B cell (primary cell): Measurements from ENCODE around the gene PRPF19. TPM values are rescaled to one million over a fixed set of nuclear protein-coding genes. Genes with fewer than 3 reads are reported as not detected.

ENCODE experiments used
- ATAC-seq: fragments of 200-7000 bp; cut with Tn5 transposase; one replicate; pipeline ENCODE4 v1.10.0; 2021; ENCODE audit warnings: low read depth, mild to moderate bottlenecking, moderate number of reproducible peaks, moderate library complexity
- CTCF ChIA-PET: fragments of 350-600 bp; sonication (Branson Sonifier 250); formaldehyde crosslinking; loops from one replicate; lab custom pipeline; 2021; ENCODE audit warnings: antibody characterized with exemption, inconsistent platforms; lab: Charles Lee
- POLR2A ChIA-PET: fragments of 350-600 bp; sonication (Branson Sonifier 250); formaldehyde crosslinking; loops from one replicate; lab custom pipeline; 2021; ENCODE audit warnings: antibody characterized with exemption; lab: Charles Lee
- DNase-seq: peaks from one replicate; pipeline ENCODE4 v3.0.0; 2013
- H2AFZ ChIP-seq: 2 replicates; pipeline ENCODE4 v1.6.1; 2012; ENCODE audit warnings: mild to moderate bottlenecking, low read depth, low read length; ENCODE audit not compliant: insufficient read depth, poor library complexity, severe bottlenecking
- H3K27ac ChIP-seq, 2 donors: 1 replicate in 1 of 2; 2 replicates in 1 of 2; pipeline ENCODE4 v1.5.1; 2012 to 2013; ENCODE audit warnings: low read length in 2 of 2, mild to moderate bottlenecking in 2 of 2, moderate library complexity in 1 of 2
- H3K27me3 ChIP-seq, 4 experiments: fragments of 200-600 bp in 1 of 4; sonication (generic) in 1 of 4; replicated peaks in 1 of 4; 1 replicate in 2 of 4; 2 replicates in 2 of 4; pipeline versions ENCODE4 v1.6.1 to v1.7.0; 2013 to 2016; ENCODE audit warnings: low read length in 3 of 4, mild to moderate bottlenecking in 2 of 4, mixed read lengths in 1 of 4, moderate library complexity in 1 of 4; ENCODE audit not compliant: insufficient read depth in 4 of 4, control insufficient read depth in 3 of 4; ENCODE audit errors: control extremely low read depth in 1 of 4
- H3K36me3 ChIP-seq, 2 experiments: replicated peaks in 1 of 2; 1 replicate in 1 of 2; 2 replicates in 1 of 2; pipeline versions ENCODE4 v1.6.1 to v1.7.1; 2013; ENCODE audit warnings: low read length in 1 of 2; ENCODE audit not compliant: insufficient read depth in 2 of 2, control insufficient read depth in 1 of 2; ENCODE audit errors: control extremely low read depth in 1 of 2, extremely low read depth in 1 of 2
- H3K4me1 ChIP-seq, 2 donors: fragments of 200-600 bp in 1 of 2; sonication (generic) in 1 of 2; 1 replicate in 1 of 2; 2 replicates in 1 of 2; pipeline versions ENCODE4 v1.5.1 to v1.6.1; 2013 to 2017; ENCODE audit warnings: low read length in 2 of 2; ENCODE audit not compliant: control insufficient read depth in 2 of 2, insufficient read depth in 2 of 2
- H3K4me2 ChIP-seq: replicated peaks from 2 replicates; pipeline ENCODE3; 2012; ENCODE audit warnings: mild to moderate bottlenecking, low read depth, low read length; ENCODE audit not compliant: poor library complexity, severe bottlenecking
- H3K4me3 ChIP-seq, 5 experiments: fragments of 200-600 bp in 1 of 5; sonication (generic) in 1 of 5; 1 replicate in 3 of 5; 2 replicates in 2 of 5; pipeline versions ENCODE4 v1.5.1 to v1.7.0; 2011 to 2016; ENCODE audit warnings: low read length in 4 of 5, mild to moderate bottlenecking in 4 of 5, low read depth in 2 of 5, control low read depth in 1 of 5, moderate library complexity in 1 of 5; ENCODE audit not compliant: insufficient read depth in 1 of 5; ENCODE audit errors: control extremely low read depth in 1 of 5, extremely low read depth in 1 of 5
- H3K79me2 ChIP-seq: fragments of 200-600 bp; sonication (generic); one replicate; pipeline ENCODE4 v1.6.0; 2016; ENCODE audit warnings: low read length; ENCODE audit not compliant: control insufficient read depth, insufficient read depth
- H3K9ac ChIP-seq: fragments of 200-600 bp; sonication (generic); 2 replicates; pipeline ENCODE4 v1.6.1; 2017; ENCODE audit warnings: mild to moderate bottlenecking, low read length, moderate library complexity
- H3K9me3 ChIP-seq, 3 donors: one replicate each; pipeline versions ENCODE4 v1.6.1 to v1.7.1; 2013; ENCODE audit warnings: low read length in 2 of 3; ENCODE audit not compliant: control insufficient read depth in 2 of 3, insufficient read depth in 1 of 3; ENCODE audit errors: control extremely low read depth in 1 of 3
- H4K20me1 ChIP-seq: 2 replicates; pipeline ENCODE4 v1.6.0; 2012; ENCODE audit warnings: mild to moderate bottlenecking, low read length; ENCODE audit not compliant: insufficient read depth, control insufficient read depth, poor library complexity, severe bottlenecking
- H3K27ac Mint-ChIP-seq: one replicate; pipeline ENCODE4 v1.8.0; 2021; ENCODE audit warnings: mixed read lengths
- H3K27me3 Mint-ChIP-seq: one replicate; pipeline ENCODE4 v1.8.0; 2021; ENCODE audit warnings: mixed read lengths
- H3K4me1 Mint-ChIP-seq: one replicate; pipeline ENCODE4 v1.8.0; 2021; ENCODE audit warnings: mixed read lengths
- H3K4me3 Mint-ChIP-seq: one replicate; pipeline ENCODE4 v1.8.0; 2021; ENCODE audit warnings: mixed read lengths
- H3K9me3 Mint-ChIP-seq: one replicate; pipeline ENCODE4 v1.8.0; 2022; ENCODE audit warnings: mixed read lengths; ENCODE audit not compliant: insufficient read depth
- EZH2 ChIP-seq: IDR thresholded peaks from 2 replicates; pipeline ENCODE4 v1.6.1; 2012; ENCODE audit warnings: borderline replicate concordance, low read depth, mild to moderate bottlenecking, moderate library complexity, low read length; ENCODE audit not compliant: insufficient read depth, poor library complexity, severe bottlenecking
- WGBS: methylation state at CpG from one replicate; pipeline ENCODE4 v1.1.5; 2013; ENCODE audit warnings: missing lambda C conversion rate; ENCODE audit not compliant: insufficient coverage; 5-methylcytosine and 5-hydroxymethylcytosine counted together
- intact Hi-C: fragments of 100-400 bp; cut with micrococcal nuclease; formaldehyde crosslinking; loops from one replicate; pipeline ENCODE4 v1.10.0; 2022
- polyA plus RNA-seq: library from polyadenylated mRNA; depleted of rRNA; stranded (reverse); fragments of >200 nt; gene quantifications from 2 replicates; pipeline ENCODE4 v1.2.3, GENCODE V29; 2012
- total RNA-seq, 2 donors: library from RNA; stranded (reverse); fragments of 120-200 nt in 1 of 2; gene quantifications; 1 replicate in 1 of 2; 2 replicates in 1 of 2; pipeline versions ENCODE4 v1.2.3 to v1.2.4, GENCODE V29; 2013 to 2022
- TF ChIP-seq, protein P1 (sequence below): fragments of 200-600 bp; IDR thresholded peaks from one replicate; pipeline ENCODE4 v1.8.0; 2022; ENCODE audit warnings: antibody characterized with exemption, mild to moderate bottlenecking

The PRPF19 gene
- total and polyA plus RNA-seq, 2 donors (not counting 1 experiment from before 2014, with no cell fraction given) = 41.8 to 89.9 TPM

DNA sequence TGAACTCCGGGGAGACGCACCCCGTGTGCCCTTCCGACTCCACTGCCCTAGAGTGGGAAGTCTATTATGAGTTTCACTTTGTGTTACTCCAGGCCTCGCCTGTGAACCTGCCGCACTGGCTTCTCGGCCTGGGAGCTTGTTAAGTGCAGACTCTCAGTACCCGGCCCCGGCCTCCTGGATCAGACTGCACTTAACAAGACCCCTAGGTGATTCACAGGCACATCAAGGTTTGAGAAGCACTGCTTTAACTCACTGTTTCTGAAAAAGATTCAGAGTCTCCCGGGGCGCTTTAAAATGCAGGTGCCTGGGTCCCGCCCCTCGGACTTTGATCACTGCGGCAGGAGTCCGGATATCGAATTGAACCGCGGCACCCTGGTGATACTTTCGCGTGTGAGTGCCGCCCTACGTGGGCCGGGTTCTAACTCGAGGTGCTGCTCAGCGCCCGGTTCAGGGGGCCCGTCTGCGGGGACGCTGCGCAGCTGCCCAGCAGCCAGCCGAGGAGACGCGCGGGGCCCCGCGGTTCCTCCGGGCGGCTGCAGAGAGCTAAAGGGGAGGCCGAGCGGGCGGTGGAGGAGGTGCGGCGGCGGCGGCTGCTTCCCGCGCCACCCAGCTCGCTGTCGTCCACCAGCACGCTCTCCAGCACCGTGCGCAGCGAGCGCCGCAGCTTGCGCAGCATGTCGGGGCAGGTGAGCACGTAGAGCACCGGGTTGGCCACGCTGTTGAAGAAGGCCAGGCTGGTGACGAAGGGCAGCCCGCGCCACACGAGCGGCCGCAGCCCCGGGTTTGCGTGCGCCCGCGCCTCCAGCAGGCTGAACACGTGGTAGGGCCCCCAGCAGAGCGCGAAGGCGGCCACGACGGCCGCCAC, 54.0 kb downstream of the PRPF19 start:
- Mint-ChIP-seq H3K9me3 (no peaks in the 10 kb centered on the region), H3K27ac (no peak overlapping the region), H3K27me3 (no peaks in the 10 kb centered on the region), H3K4me3 (no peak overlapping the region), H3K4me1 (peaks cover 1% of the 10 kb centered on the region)
- no peaks in the 10 kb centered on the region for H3K27me3 ChIP-seq
- H3K4me1 ChIP-seq = no peaks in the 10 kb centered on the region
- H3K79me2 ChIP-seq = no peaks in the 10 kb centered on the region
- ATAC-seq (no peak), DNase-seq (no peak)
- ChIA-PET POLR2A (no interaction called here), CTCF (no interaction called here)
- no peaks in the 10 kb centered on the region for H4K20me1 ChIP-seq
- H3K36me3 ChIP-seq = peaks cover 0 to 45% of the 10 kb centered on the region in 2 experiments
- H3K4me2 ChIP-seq = no peak overlapping the region
- no peaks in the 10 kb centered on the region for H3K9me3 ChIP-seq
- no peak overlapping the region for H2AFZ ChIP-seq
- TF ChIP-seq, protein P1, sequence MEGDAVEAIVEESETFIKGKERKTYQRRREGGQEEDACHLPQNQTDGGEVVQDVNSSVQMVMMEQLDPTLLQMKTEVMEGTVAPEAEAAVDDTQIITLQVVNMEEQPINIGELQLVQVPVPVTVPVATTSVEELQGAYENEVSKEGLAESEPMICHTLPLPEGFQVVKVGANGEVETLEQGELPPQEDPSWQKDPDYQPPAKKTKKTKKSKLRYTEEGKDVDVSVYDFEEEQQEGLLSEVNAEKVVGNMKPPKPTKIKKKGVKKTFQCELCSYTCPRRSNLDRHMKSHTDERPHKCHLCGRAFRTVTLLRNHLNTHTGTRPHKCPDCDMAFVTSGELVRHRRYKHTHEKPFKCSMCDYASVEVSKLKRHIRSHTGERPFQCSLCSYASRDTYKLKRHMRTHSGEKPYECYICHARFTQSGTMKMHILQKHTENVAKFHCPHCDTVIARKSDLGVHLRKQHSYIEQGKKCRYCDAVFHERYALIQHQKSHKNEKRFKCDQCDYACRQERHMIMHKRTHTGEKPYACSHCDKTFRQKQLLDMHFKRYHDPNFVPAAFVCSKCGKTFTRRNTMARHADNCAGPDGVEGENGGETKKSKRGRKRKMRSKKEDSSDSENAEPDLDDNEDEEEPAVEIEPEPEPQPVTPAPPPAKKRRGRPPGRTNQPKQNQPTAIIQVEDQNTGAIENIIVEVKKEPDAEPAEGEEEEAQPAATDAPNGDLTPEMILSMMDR = no peak
- no peak for TF ChIP-seq EZH2
- H3K4me3 ChIP-seq = no peak overlapping the region
- 97% methylated on average over 74 of the region's 78 CpGs for WGBS
- intact Hi-C loops = no loop called here
- no peak overlapping the region for H3K9ac ChIP-seq
- H3K27ac ChIP-seq = no peak overlapping the region
